GM23338 (cell line): ENCODE measurements around the gene URAD. TPM values are rescaled to one million over a fixed set of nuclear protein-coding genes. Genes with fewer than 3 reads are reported as not detected.

Experiments
- ATAC-seq: fragments of 200-7000 bp; cut with Tn5 transposase; 3 replicates; pipeline ENCODE4 v1.9.1; 2020
- DNase-seq: peaks from one replicate; pipeline ENCODE4 v3.0.0-alpha.2; 2015; ENCODE audit warnings: low spot score
- H2AFZ ChIP-seq: fragments of 200-600 bp; sonication (generic); 2 replicates; pipeline ENCODE4 v1.8.0; 2016; ENCODE audit warnings: antibody characterized with exemption, mild to moderate bottlenecking, moderate library complexity
- H3F3A ChIP-seq: fragments of 200-600 bp; sonication (generic); replicated peaks from 2 replicates; pipeline ENCODE4 v1.8.0; 2017; ENCODE audit warnings: antibody characterized with exemption, mixed run types, low read depth
- H3K27ac ChIP-seq: fragments of 200-600 bp; sonication (generic); 2 replicates; pipeline ENCODE4 v1.6.1; 2016; ENCODE audit warnings: low read depth
- H3K27me3 ChIP-seq: fragments of 200-600 bp; sonication (generic); 2 replicates; pipeline ENCODE4 v1.8.0; 2016; ENCODE audit warnings: mild to moderate bottlenecking, mixed run types, moderate library complexity; ENCODE audit not compliant: insufficient read depth
- H3K36me3 ChIP-seq: fragments of 200-600 bp; sonication (generic); 2 replicates; pipeline ENCODE4 v1.8.0; 2016; ENCODE audit warnings: mild to moderate bottlenecking; ENCODE audit not compliant: insufficient read depth
- H3K4me1 ChIP-seq: fragments of 200-600 bp; sonication (generic); 2 replicates; pipeline ENCODE4 v1.8.0; 2016; ENCODE audit warnings: mild to moderate bottlenecking, moderate library complexity; ENCODE audit not compliant: insufficient read depth
- H3K4me2 ChIP-seq: fragments of 200-600 bp; sonication (generic); 2 replicates; pipeline ENCODE4 v1.7.1; 2017; ENCODE audit warnings: mixed run types
- H3K4me3 ChIP-seq: fragments of 200-600 bp; sonication (generic); 2 replicates; pipeline ENCODE4 v1.6.1; 2016; ENCODE audit warnings: mixed run types
- H3K79me2 ChIP-seq: fragments of 200-600 bp; sonication (generic); replicated peaks from 2 replicates; pipeline ENCODE4 v1.8.0; 2017; ENCODE audit warnings: mild to moderate bottlenecking; ENCODE audit not compliant: insufficient read depth
- H3K9me2 ChIP-seq: fragments of 200-600 bp; sonication (generic); 2 replicates; pipeline ENCODE4 v1.8.0; 2017; ENCODE audit not compliant: insufficient read depth
- H4K20me1 ChIP-seq: fragments of 200-600 bp; sonication (generic); replicated peaks from 2 replicates; pipeline ENCODE4 v1.8.0; 2017; ENCODE audit warnings: mild to moderate bottlenecking; ENCODE audit not compliant: insufficient read depth
- H3K27ac Mint-ChIP-seq: 2 replicates; pipeline ENCODE4 v1.8.0; 2020; ENCODE audit warnings: inconsistent platforms, mild to moderate bottlenecking, moderate library complexity, mixed read lengths
- H3K27me3 Mint-ChIP-seq: 3 replicates; pipeline ENCODE4 v1.8.0; 2022; ENCODE audit warnings: low read depth, mild to moderate bottlenecking, moderate library complexity, mixed read lengths, inconsistent platforms; ENCODE audit not compliant: insufficient read depth, poor library complexity
- H3K36me3 Mint-ChIP-seq: 3 replicates; pipeline ENCODE4 v1.8.0; 2021; ENCODE audit warnings: low read depth, mild to moderate bottlenecking, inconsistent platforms, moderate library complexity, mixed read lengths
- H3K4me1 Mint-ChIP-seq: 3 replicates; pipeline ENCODE4 v1.8.0; 2020; ENCODE audit warnings: mild to moderate bottlenecking, inconsistent platforms, mixed read lengths
- H3K4me3 Mint-ChIP-seq: 3 replicates; pipeline ENCODE4 v1.8.0; 2021; ENCODE audit warnings: moderate library complexity, mild to moderate bottlenecking, inconsistent platforms, mixed read lengths
- H3K9me3 Mint-ChIP-seq: 3 replicates; pipeline ENCODE4 v1.8.0; 2020; ENCODE audit warnings: moderate library complexity, mild to moderate bottlenecking, inconsistent platforms, mixed read lengths
- EZH2 ChIP-seq: fragments of 200-600 bp; sonication (generic); IDR thresholded peaks from one replicate; pipeline ENCODE4 v1.8.0; 2017; ENCODE audit warnings: antibody characterized with exemption, mild to moderate bottlenecking, low read depth; ENCODE audit not compliant: unreplicated experiment
- EZH2phosphoT487 ChIP-seq: fragments of 200-600 bp; sonication (generic); IDR thresholded peaks from one replicate; pipeline ENCODE4 v1.8.1; 2018; ENCODE audit warnings: antibody characterized with exemption; ENCODE audit not compliant: unreplicated experiment
- POLR2AphosphoS5 ChIP-seq: IDR thresholded peaks from 2 replicates; pipeline ENCODE4 v1.6.1; 2016; ENCODE audit warnings: antibody characterized with exemption, low read depth
- polyA plus RNA-seq: library from polyadenylated mRNA; unstranded; fragments of >200 nt; fragmentation: Nextera tagmentation; extraction: Ambion mirVana; gene quantifications from 2 replicates; pipeline ENCODE4 v1.2.1, GENCODE V29; 2016
- total RNA-seq: library from RNA; depleted of rRNA; stranded (reverse); fragments of >200 nt; shearing (Covaris generic); gene quantifications from 2 replicates; pipeline ENCODE4 v1.2.3, GENCODE V29; 2014
- TF ChIP-seq, protein P1 (sequence below): fragments of 250-450 bp; sonication (Bioruptor Pico); IDR thresholded peaks from 2 replicates; pipeline ENCODE4 v1.5.0; 2020; ENCODE audit warnings: mild to moderate bottlenecking, moderate library complexity

Gene URAD
- total and polyA plus RNA-seq, 2 experiments from 2014 or later: not detected

DNA sequence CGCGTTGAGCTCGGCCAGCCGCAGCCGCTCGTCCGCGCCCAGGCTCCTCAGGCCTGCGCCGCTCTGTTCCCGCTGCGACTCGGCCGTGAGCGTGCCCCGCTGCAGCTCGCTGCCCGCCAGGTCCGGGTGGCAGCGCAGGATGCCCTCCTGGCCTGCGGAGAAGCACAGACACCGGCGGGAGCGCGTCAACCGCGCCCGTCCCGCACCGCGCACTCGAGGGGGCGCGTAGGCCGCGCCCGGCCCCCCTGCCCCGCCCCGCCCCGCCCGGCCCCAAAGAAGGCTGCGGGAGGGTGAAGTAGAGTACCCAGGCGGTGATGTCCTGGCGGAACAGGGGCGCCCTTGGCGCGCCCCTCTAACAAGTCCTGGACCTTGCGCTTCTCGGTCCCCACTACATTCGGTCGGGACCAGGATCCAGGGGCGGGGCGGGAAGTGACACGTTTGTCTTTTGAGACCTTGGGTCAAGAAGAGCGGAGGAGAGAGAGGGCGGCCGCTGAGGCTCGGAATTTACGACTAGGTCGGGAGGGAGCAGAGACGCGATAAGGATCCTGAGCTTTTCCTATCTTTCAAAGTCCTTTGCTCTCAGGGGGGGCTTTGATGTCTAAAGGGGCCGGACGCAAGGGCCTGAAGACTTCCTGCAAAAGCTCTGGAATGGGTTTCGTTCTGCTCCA, 10.1 kb downstream of the URAD start (continued):
- TF ChIP-seq, protein P1, sequence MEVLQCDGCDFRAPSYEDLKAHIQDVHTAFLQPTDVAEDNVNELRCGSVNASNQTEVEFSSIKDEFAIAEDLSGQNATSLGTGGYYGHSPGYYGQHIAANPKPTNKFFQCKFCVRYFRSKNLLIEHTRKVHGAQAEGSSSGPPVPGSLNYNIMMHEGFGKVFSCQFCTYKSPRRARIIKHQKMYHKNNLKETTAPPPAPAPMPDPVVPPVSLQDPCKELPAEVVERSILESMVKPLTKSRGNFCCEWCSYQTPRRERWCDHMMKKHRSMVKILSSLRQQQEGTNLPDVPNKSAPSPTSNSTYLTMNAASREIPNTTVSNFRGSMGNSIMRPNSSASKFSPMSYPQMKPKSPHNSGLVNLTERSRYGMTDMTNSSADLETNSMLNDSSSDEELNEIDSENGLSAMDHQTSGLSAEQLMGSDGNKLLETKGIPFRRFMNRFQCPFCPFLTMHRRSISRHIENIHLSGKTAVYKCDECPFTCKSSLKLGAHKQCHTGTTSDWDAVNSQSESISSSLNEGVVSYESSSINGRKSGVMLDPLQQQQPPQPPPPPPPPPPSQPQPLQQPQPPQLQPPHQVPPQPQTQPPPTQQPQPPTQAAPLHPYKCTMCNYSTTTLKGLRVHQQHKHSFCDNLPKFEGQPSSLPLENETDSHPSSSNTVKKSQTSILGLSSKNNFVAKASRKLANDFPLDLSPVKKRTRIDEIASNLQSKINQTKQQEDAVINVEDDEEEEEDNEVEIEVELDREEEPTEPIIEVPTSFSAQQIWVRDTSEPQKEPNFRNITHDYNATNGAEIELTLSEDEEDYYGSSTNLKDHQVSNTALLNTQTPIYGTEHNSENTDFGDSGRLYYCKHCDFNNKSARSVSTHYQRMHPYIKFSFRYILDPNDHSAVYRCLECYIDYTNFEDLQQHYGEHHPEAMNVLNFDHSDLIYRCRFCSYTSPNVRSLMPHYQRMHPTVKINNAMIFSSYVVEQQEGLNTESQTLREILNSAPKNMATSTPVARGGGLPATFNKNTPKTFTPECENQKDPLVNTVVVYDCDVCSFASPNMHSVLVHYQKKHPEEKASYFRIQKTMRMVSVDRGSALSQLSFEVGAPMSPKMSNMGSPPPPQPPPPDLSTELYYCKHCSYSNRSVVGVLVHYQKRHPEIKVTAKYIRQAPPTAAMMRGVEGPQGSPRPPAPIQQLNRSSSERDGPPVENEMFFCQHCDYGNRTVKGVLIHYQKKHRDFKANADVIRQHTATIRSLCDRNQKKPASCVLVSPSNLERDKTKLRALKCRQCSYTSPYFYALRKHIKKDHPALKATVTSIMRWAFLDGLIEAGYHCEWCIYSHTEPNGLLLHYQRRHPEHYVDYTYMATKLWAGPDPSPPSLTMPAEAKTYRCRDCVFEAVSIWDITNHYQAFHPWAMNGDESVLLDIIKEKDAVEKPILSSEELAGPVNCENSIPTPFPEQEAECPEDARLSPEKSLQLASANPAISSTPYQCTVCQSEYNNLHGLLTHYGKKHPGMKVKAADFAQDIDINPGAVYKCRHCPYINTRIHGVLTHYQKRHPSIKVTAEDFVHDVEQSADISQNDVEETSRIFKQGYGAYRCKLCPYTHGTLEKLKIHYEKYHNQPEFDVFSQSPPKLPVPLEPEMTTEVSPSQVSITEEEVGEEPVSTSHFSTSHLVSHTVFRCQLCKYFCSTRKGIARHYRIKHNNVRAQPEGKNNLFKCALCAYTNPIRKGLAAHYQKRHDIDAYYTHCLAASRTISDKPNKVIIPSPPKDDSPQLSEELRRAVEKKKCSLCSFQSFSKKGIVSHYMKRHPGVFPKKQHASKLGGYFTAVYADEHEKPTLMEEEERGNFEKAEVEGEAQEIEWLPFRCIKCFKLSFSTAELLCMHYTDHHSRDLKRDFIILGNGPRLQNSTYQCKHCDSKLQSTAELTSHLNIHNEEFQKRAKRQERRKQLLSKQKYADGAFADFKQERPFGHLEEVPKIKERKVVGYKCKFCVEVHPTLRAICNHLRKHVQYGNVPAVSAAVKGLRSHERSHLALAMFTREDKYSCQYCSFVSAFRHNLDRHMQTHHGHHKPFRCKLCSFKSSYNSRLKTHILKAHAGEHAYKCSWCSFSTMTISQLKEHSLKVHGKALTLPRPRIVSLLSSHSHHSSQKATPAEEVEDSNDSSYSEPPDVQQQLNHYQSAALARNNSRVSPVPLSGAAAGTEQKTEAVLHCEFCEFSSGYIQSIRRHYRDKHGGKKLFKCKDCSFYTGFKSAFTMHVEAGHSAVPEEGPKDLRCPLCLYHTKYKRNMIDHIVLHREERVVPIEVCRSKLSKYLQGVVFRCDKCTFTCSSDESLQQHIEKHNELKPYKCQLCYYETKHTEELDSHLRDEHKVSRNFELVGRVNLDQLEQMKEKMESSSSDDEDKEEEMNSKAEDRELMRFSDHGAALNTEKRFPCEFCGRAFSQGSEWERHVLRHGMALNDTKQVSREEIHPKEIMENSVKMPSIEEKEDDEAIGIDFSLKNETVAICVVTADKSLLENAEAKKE (CRISPR knock-in tag): no peak

DNA sequence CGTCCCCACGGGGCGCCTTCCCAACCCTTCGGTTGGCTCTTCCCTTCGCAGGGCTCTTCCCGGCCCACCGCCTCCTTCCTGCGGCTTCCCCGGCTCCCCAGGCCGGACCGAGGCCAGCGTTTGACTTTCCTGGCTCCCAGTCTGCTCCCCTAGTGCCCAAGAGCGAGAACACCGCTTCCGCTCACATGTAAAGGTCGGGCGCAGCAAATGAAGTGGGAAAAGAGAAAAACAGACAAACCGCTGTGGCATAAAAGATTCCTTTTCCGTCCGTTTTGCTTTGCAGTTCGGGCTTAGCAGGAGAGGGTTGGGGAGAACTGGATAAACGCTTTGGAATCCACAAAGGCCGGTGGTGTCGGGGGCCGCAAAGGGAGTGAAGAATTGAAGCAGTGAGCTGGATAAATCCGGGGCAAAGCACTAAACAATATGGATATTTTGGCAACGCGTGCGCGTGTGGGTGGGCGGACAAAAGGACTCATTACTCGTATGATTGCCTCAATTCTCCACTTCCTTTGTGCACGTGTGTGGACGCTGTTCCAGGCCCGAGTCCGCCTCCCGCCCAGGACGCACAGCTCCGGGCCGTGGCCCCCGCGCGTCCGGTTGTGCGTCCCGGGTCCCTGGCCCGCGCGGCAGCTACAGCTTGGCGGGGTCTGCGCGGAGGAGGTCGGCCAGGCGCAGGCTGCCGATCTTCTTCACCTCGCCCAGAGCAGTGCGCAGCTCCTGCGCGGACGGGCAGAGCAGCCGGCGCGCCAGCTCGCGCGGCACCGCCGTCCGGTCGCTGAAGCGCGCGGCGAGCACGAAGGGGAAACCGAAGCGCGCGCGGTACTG, 10.8 kb downstream of the URAD start:
- peak overlapping the region; percentile 34; the same call in 1 of the 2 replicates for H3K4me3 ChIP-seq
- H3K27ac Mint-ChIP-seq: no peak overlapping the region
- peaks cover 99% of the 10 kb centered on the region for H3K27me3 Mint-ChIP-seq
- no peaks in the 10 kb centered on the region for H3K36me3 Mint-ChIP-seq
- peaks cover 38% of the 10 kb centered on the region for H3K4me1 ChIP-seq
- peak overlapping the region; percentile 72 for H3K4me2 ChIP-seq
- peak overlapping the region; percentile 63 for H3K4me3 Mint-ChIP-seq
- H3K27me3 ChIP-seq: peaks cover 100% of the 10 kb centered on the region
- peak; percentile 24 for ATAC-seq
- peak; percentile 81 for DNase-seq
- no peak overlapping the region for H3K27ac ChIP-seq
- no peak overlapping the region for H2AFZ ChIP-seq
- H3K9me3 Mint-ChIP-seq: peaks cover 9% of the 10 kb centered on the region; the same call in 2 of the 3 replicates
- no peaks in the 10 kb centered on the region; the same call in 1 of the 2 replicates for H3K36me3 ChIP-seq
- no peaks in the 10 kb centered on the region for H3K9me2 ChIP-seq
- peaks cover 33% of the 10 kb centered on the region for H3K4me1 Mint-ChIP-seq
- TF ChIP-seq EZH2 (peak; percentile 100), POLR2AphosphoS5 (no peak), EZH2phosphoT487 (peak; percentile 94)
- H3F3A ChIP-seq: peaks cover 48% of the 10 kb centered on the region
- peaks cover 38% of the 10 kb centered on the region for H4K20me1 ChIP-seq
- H3K79me2 ChIP-seq: no peaks in the 10 kb centered on the region
